ENCODE results near the gene CFAP141. TPM values are rescaled to one million over a fixed set of nuclear protein-coding genes. Genes with fewer than 3 reads are reported as not detected.
"Not testable (repeated sequence)": the region's sequence is repeated elsewhere in the genome, so short reads cannot be mapped to it uniquely, and the experiment has no call there.

The CFAP141 gene
- total RNA-seq, 4 donors from 2014 or later: not detected

DNA sequence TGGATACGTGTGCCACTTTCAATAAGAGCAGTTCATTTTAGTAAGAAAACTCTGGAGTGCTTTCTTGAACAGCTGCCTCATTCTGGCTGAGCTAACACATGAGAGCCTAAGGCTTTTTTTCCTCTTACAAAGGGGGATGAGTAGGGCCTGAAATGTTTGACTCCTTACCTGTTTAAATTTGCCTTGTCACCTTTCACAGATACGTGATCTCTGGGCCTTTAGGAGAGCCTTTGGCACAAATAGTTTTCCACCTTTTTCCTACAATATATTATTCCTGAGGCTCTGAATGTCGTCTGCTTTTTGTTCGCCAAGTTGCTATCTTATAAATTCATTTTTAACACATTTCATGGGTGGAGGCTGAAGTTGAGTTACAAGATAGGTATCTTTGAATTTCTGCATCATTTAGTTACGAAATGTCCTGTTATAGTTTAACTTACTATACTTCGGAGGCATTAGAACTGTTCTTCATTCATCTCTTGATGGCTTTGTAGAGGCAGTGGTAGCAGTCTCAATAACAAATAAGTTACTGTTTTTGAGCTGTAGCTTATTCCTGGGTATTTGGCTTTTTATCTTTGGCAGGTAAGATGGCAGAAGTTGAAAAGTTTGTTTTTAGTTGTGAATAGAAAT lies 31.9 kb upstream of the CFAP141 start:
- H3K36me3 ChIP-seq: peaks cover 94% of the 10 kb centered on the region
- WGBS: 90% methylated on average over 6 of the region's 6 CpGs
- DNase-seq (ENCODE audit: low spot score in 2 of 2): no peak
- no peak overlapping the region for H3K27ac ChIP-seq
- no peaks in the 10 kb centered on the region for H3K9me3 ChIP-seq
- no peak overlapping the region for H3K4me3 ChIP-seq
- H3K4me1 ChIP-seq: no peaks in the 10 kb centered on the region
- no peaks in the 10 kb centered on the region for H3K27me3 ChIP-seq
- TF ChIP-seq POLR2AphosphoS5 (IDR thresholded peaks at IDR 0.05) (no peak), EP300 (IDR thresholded peaks at IDR 0.05) (no peak), POLR2A (IDR thresholded peaks at IDR 0.05) (no peak)
- TF ChIP-seq, protein P1, sequence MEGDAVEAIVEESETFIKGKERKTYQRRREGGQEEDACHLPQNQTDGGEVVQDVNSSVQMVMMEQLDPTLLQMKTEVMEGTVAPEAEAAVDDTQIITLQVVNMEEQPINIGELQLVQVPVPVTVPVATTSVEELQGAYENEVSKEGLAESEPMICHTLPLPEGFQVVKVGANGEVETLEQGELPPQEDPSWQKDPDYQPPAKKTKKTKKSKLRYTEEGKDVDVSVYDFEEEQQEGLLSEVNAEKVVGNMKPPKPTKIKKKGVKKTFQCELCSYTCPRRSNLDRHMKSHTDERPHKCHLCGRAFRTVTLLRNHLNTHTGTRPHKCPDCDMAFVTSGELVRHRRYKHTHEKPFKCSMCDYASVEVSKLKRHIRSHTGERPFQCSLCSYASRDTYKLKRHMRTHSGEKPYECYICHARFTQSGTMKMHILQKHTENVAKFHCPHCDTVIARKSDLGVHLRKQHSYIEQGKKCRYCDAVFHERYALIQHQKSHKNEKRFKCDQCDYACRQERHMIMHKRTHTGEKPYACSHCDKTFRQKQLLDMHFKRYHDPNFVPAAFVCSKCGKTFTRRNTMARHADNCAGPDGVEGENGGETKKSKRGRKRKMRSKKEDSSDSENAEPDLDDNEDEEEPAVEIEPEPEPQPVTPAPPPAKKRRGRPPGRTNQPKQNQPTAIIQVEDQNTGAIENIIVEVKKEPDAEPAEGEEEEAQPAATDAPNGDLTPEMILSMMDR (IDR thresholded peaks at IDR 0.05): no peak

DNA sequence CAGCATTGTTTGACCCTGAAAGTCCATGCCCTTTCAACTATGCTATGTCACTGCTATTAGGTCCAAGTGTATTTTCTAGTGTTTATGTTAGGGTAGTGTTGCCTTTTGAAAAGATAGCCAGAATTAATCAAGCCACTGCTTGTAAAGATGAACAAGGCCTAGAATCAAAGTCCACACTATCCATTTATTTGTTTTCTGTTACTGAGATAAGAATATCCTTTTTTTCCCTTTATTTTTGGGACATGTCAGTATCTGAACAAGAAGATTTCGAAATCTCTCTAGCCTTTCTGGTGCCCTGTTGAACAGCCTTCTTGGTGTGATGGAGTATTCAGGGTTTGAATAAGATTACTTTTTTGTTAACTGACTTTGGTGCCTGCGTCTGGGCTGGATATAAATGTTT lies 31.3 kb upstream of the CFAP141 start:
- no peak for TF ChIP-seq POLR2AphosphoS5 (IDR thresholded peaks at IDR 0.05)
- TF ChIP-seq, protein P1 (IDR thresholded peaks at IDR 0.05): no peak
- no peak for TF ChIP-seq POLR2A (IDR thresholded peaks at IDR 0.05)
- no peak for TF ChIP-seq EP300 (IDR thresholded peaks at IDR 0.05)
- no peak for DNase-seq (ENCODE audit: low spot score in 2 of 2)
- no peak overlapping the region for H3K4me3 ChIP-seq
- H3K27ac ChIP-seq: no peak overlapping the region
- 96% methylated on average over 2 of the region's 2 CpGs for WGBS
- H3K4me1 ChIP-seq: no peaks in the 10 kb centered on the region
- H3K9me3 ChIP-seq: no peaks in the 10 kb centered on the region
- H3K36me3 ChIP-seq: peaks cover 96% of the 10 kb centered on the region
- no peaks in the 10 kb centered on the region for H3K27me3 ChIP-seq

DNA sequence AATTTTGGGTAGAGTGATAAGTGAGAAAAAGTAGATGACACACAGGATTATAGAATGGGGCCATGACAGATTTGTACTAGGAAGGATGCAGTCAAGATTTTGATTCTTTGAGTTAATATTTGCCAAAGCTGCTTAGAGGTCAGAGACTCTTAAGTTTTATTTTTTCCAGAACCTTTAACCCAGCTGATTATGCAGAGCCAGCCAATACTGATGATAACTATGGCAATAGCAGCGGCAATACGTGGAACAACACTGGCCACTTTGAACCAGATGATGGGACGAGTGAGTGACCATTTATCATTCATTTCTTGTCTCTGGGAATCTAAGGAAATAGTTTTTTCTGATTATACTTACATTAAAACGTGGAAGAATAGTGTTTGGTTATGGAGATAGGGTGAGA lies 30.7 kb upstream of the CFAP141 start:
- H3K4me1 ChIP-seq: no peaks in the 10 kb centered on the region
- H3K27me3 ChIP-seq: no peaks in the 10 kb centered on the region
- H3K36me3 ChIP-seq: peaks cover 98% of the 10 kb centered on the region
- TF ChIP-seq POLR2A (IDR thresholded peaks at IDR 0.05) (no peak), EP300 (IDR thresholded peaks at IDR 0.05) (no peak), POLR2AphosphoS5 (IDR thresholded peaks at IDR 0.05) (no peak)
- TF ChIP-seq, protein P1 (IDR thresholded peaks at IDR 0.05): no peak
- WGBS: 91% methylated on average over 4 of the region's 4 CpGs
- H3K9me3 ChIP-seq: no peaks in the 10 kb centered on the region
- no peak overlapping the region for H3K27ac ChIP-seq
- DNase-seq (ENCODE audit: low spot score in 2 of 2): no peak
- H3K4me3 ChIP-seq: no peak overlapping the region

DNA sequence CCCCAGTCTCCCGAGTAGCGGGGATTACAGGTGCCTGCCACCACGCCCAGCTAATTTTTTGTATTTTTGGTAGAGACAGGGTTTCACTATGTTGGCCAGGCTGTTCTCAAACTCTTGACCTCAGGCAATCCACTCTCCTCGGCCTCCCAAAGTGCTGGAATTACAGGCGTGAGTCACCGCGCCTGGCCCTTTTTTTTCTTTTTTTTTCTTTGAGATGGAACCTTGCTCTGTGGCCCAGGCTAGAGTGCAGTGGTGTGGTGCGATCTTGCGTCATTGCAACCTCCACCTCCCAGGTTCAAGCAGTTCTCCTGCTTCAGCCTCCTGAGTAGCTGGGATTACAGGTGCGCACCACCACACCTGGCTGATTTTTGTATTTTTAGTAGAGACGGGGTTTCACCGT lies 27.0 kb upstream of the CFAP141 start:
- not testable (repeated sequence) for H3K4me1 ChIP-seq; H3K27ac ChIP-seq; H3K4me3 ChIP-seq; H3K27me3 ChIP-seq; H3K9me3 ChIP-seq; DNase-seq (ENCODE audit: low spot score in 2 of 2)
- WGBS: 95% methylated on average over 12 of the region's 12 CpGs
- peaks cover 97% of the 10 kb centered on the region for H3K36me3 ChIP-seq

DNA sequence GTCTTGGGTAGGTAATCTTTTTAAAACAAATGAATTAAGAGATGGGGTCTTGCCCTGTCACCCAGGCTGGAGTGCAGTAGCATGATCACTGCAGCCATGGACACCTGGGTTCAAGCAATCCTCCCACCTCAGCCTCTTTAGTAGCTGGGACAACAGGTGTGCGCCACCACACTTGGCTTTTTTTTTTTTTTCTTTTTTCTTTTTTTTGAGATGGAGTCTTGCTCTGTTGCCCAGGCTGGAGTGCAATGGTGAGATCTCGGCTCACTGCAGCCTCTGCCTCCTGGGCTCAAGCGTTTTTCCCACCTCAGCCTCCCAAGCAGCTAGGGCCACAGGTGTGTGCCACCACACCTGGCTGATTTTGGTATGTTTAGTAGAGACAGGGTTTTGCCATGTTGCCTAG lies 25.0 kb upstream of the CFAP141 start:
- H3K9me3 ChIP-seq; H3K4me3 ChIP-seq; H3K27me3 ChIP-seq; H3K4me1 ChIP-seq; H3K27ac ChIP-seq; DNase-seq (ENCODE audit: low spot score in 2 of 2): not testable (repeated sequence)
- H3K36me3 ChIP-seq: peaks cover 94% of the 10 kb centered on the region
- WGBS: 97% methylated on average over 3 of the region's 3 CpGs

DNA sequence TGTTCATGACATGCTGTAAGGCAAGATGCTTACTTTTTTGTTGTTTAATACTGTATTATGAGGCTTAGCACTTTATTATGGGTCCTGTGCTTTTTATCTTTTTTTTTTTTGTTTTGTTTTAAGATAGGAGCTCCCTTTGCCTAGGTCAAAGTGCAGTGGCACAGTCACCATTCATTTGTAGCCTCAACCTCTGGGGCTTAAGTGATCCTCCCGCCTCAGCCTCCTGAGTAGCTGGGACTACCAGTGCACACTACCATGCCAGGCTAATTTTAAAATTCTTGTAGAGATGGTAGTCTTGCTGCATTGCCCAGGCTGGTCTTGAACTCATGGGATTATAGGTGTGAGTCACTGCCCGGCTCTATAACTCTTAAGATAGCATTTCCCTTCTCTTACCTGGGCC lies 19.2 kb upstream of the CFAP141 start:
- Histone ChIP-seq H3K27ac (no peak overlapping the region), H3K27me3 (no peaks in the 10 kb centered on the region), H3K36me3 (peaks cover 48% of the 10 kb centered on the region), H3K4me1 (peaks cover 40% of the 10 kb centered on the region), H3K4me3 (no peak overlapping the region), H3K9me3 (no peaks in the 10 kb centered on the region)
- 94% methylated on average over 2 of the region's 2 CpGs for WGBS
- TF ChIP-seq POLR2A (IDR thresholded peaks at IDR 0.05): no peak
- no peak for TF ChIP-seq POLR2AphosphoS5 (IDR thresholded peaks at IDR 0.05)
- no peak for TF ChIP-seq EP300 (IDR thresholded peaks at IDR 0.05)
- TF ChIP-seq, protein P1 (IDR thresholded peaks at IDR 0.05): no peak
- no peak for DNase-seq (ENCODE audit: low spot score in 2 of 2)

All from suprapubic skin (tissue), 4 donors.